Hepatocyte (in vitro differentiated cells): ENCODE measurements around the gene PSAPL1. TPM values are rescaled to one million over a fixed set of nuclear protein-coding genes. Genes with fewer than 3 reads are reported as not detected.

Experiments
- DNase-seq: peaks from one replicate; pipeline ENCODE4 v3.0.0-alpha.2; 2016; ENCODE audit warnings: low spot score
- H2AFZ ChIP-seq: fragments of 200-600 bp; sonication (generic); 2 replicates; pipeline ENCODE4 v1.6.0; 2016; ENCODE audit warnings: antibody characterized with exemption, mild to moderate bottlenecking
- H3K27ac ChIP-seq: fragments of 200-600 bp; sonication (generic); 2 replicates; pipeline ENCODE4 v1.5.1; 2016; ENCODE audit warnings: mild to moderate bottlenecking
- H3K27me3 ChIP-seq: fragments of 200-600 bp; sonication (generic); 2 replicates; pipeline ENCODE4 v1.6.1; 2016
- H3K36me3 ChIP-seq: fragments of 200-600 bp; sonication (generic); replicated peaks from 2 replicates; pipeline ENCODE4 v1.5.1; 2016; ENCODE audit warnings: low read depth; ENCODE audit not compliant: insufficient read depth
- H3K4me1 ChIP-seq: fragments of 200-600 bp; sonication (generic); 2 replicates; pipeline ENCODE4 v1.5.1; 2016; ENCODE audit warnings: mild to moderate bottlenecking, moderate library complexity; ENCODE audit not compliant: insufficient read depth
- H3K4me2 ChIP-seq: fragments of 200-600 bp; sonication (generic); 2 replicates; pipeline ENCODE4 v1.6.0; 2016
- H3K4me3 ChIP-seq: fragments of 200-600 bp; sonication (generic); 2 replicates; pipeline ENCODE4 v1.5.1; 2016; ENCODE audit warnings: mild to moderate bottlenecking
- H3K79me2 ChIP-seq: fragments of 200-600 bp; sonication (generic); 2 replicates; pipeline ENCODE4 v1.6.0; 2017; ENCODE audit warnings: mild to moderate bottlenecking
- H3K9me2 ChIP-seq: fragments of 200-600 bp; sonication (generic); replicated peaks from 2 replicates; pipeline ENCODE4 v1.6.0; 2017; ENCODE audit warnings: mild to moderate bottlenecking; ENCODE audit not compliant: insufficient read depth
- H3K9me3 ChIP-seq: fragments of 200-600 bp; sonication (generic); 2 replicates; pipeline ENCODE4 v1.5.1; 2016; ENCODE audit warnings: low read depth, mild to moderate bottlenecking
- H4K20me1 ChIP-seq: fragments of 200-600 bp; sonication (generic); 2 replicates; pipeline ENCODE4 v1.6.0; 2016; ENCODE audit warnings: mild to moderate bottlenecking; ENCODE audit not compliant: insufficient read depth, poor library complexity, severe bottlenecking
- EZH2 ChIP-seq: fragments of 200-600 bp; sonication (generic); IDR thresholded peaks from 2 replicates; pipeline ENCODE4 v1.6.1; 2016; ENCODE audit warnings: antibody characterized with exemption, mild to moderate bottlenecking, borderline replicate concordance
- EZH2phosphoT487 ChIP-seq: fragments of 200-600 bp; sonication (generic); IDR thresholded peaks from one replicate; pipeline ENCODE4 v1.6.1; 2018; ENCODE audit warnings: antibody characterized with exemption, mild to moderate bottlenecking, low read depth, moderate library complexity; ENCODE audit not compliant: unreplicated experiment, severe bottlenecking
- WGBS: methylation state at CpG from one replicate; pipeline ENCODE4 v1.1.6; 2016; ENCODE audit warnings: low lambda C conversion rate; ENCODE audit errors: missing lambda C conversion rate; 5-methylcytosine and 5-hydroxymethylcytosine counted together
- polyA plus RNA-seq: library from polyadenylated mRNA; unstranded; fragments of >200 nt; fragmentation: Nextera tagmentation; extraction: Ambion mirVana; gene quantifications from 2 replicates; pipeline ENCODE4 v1.2.1, GENCODE V29; 2016
- total RNA-seq: library from RNA; depleted of rRNA; stranded (reverse); fragments of >200 nt; gene quantifications from 2 replicates; pipeline ENCODE4 v1.2.3, GENCODE V29; 2014
- TF ChIP-seq, protein P1 (sequence below): fragments of 200-600 bp; sonication (generic); IDR thresholded peaks from 2 replicates; pipeline ENCODE4 v1.5.1; 2016; ENCODE audit warnings: antibody characterized with exemption, mild to moderate bottlenecking; ENCODE audit not compliant: poor library complexity

Gene PSAPL1
- total and polyA plus RNA-seq, 2 experiments from 2014 or later = 4.3 to 4.4 TPM

DNA sequence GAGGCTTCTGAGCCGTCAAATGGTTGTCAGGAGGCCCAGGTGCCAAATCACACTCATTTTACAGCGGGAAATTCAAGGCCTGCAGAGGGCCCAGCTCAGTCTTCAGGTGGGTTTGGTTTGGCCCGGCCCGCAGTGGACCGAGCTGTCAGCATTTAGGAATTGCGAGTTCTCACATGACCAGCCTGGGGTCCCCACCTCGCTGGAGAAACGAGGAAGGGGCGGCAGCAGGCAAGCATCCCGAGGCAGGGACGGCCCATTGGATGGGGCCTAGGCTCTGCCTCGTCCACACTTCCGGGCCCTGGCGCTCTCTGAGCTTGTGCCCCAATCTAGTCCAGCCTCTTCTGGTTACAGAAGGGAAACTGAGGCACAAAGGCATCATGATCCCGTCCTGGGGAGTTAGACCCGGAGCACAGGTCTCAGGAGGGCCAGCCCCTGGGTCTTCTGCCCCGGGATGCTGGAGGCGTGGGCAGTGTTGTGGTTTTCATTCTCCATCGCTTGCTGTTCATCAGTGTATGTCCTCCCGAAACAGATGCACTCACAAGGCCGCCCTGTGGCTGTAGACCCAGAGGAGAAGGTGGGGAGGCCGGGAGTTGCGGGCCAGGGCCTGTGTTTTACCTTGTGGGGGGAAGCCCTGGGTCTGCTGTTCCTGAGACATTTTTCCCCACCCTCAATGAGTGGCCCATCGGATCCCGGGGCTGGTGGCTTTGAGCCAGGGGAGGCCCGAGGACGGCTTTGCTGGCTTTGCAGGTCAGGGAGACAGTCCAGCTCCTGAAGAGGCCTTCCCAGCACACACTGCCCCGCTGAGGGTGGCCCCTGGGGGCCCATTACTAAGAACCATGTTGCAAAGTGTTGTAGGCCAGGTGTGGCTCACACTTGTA lies 8.9 kb downstream of the PSAPL1 start:
- no peaks in the 10 kb centered on the region for H3K36me3 ChIP-seq

DNA sequence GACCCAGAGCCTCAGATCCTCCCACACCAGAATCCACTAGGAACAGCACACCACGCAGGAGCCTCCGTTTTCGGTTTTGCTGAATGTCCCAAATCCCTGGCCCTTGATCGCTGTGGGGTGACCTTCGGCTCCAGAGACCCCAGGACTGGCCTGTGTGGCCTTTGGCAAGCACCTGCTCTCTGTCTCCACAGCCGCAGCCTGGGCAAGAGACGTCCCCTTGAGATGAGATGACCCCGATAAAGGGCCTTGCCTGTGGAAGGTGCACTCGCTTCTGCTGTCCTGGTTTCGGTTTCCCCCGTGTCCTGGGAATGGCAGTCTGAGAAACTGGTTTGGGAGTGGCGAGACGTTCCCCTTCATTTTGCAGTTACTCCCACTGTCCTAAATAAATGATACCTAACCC lies 9.6 kb downstream of the PSAPL1 start:
- no peak for DNase-seq

More for the DNA sequence above, 8.9 kb downstream of the PSAPL1 start:
- TF ChIP-seq EZH2phosphoT487 = no peak
- TF ChIP-seq, protein P1, sequence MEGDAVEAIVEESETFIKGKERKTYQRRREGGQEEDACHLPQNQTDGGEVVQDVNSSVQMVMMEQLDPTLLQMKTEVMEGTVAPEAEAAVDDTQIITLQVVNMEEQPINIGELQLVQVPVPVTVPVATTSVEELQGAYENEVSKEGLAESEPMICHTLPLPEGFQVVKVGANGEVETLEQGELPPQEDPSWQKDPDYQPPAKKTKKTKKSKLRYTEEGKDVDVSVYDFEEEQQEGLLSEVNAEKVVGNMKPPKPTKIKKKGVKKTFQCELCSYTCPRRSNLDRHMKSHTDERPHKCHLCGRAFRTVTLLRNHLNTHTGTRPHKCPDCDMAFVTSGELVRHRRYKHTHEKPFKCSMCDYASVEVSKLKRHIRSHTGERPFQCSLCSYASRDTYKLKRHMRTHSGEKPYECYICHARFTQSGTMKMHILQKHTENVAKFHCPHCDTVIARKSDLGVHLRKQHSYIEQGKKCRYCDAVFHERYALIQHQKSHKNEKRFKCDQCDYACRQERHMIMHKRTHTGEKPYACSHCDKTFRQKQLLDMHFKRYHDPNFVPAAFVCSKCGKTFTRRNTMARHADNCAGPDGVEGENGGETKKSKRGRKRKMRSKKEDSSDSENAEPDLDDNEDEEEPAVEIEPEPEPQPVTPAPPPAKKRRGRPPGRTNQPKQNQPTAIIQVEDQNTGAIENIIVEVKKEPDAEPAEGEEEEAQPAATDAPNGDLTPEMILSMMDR = no peak
- no peak for TF ChIP-seq EZH2
- Histone ChIP-seq H3K4me2 (no peak overlapping the region), H2AFZ (no peak overlapping the region), H4K20me1 (no peaks in the 10 kb centered on the region), H3K4me3 (no peak overlapping the region), H3K9me3 (no peaks in the 10 kb centered on the region), H3K27me3 (no peaks in the 10 kb centered on the region), H3K79me2 (no peaks in the 10 kb centered on the region), H3K9me2 (no peaks in the 10 kb centered on the region), H3K4me1 (peaks cover 8% of the 10 kb centered on the region), H3K27ac (no peak overlapping the region)
- WGBS = 93% methylated on average over 28 of the region's 28 CpGs
- DNase-seq = no peak

DNA sequence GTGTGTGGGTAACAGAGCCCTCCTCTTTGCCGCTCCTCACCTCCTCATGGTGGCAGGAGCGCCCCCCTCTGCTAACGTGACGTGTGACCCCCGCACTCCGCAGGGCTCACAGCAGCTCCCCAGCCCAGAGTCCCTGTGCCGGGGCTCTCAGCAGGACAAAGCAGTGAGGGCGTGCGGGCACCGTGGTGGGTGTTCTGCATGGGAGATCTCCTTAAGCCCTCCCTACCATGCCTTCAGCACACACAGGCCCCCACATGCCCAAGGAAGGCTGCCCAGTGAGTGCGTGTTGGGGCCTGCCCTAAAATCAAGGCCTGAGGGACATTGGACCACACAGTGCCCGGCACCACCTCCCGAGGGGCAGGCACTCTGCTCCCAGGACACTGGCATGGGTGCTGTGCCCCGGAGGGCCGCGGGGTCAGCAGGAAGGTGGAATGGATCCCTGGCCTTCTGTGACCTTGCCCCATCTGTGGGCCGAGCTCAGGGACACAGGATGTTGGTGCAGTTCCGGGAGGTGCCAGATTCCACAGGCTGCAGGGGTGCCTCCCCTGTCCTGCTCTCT lies 10.1 kb downstream of the PSAPL1 start:
- H3K27ac ChIP-seq = no peak overlapping the region
- no peaks in the 10 kb centered on the region for H3K36me3 ChIP-seq
- no peaks in the 10 kb centered on the region for H3K4me1 ChIP-seq
- H3K27me3 ChIP-seq = no peaks in the 10 kb centered on the region
- H3K4me3 ChIP-seq = no peak overlapping the region
- 92% methylated on average over 18 of the region's 18 CpGs for WGBS
- no peak overlapping the region for H2AFZ ChIP-seq
- DNase-seq = no peak
- no peak for TF ChIP-seq EZH2phosphoT487
- TF ChIP-seq, protein P1 = no peak
- TF ChIP-seq EZH2 = no peak
- no peak overlapping the region for H3K4me2 ChIP-seq
- H3K9me2 ChIP-seq = no peaks in the 10 kb centered on the region
- H4K20me1 ChIP-seq = no peaks in the 10 kb centered on the region
- no peaks in the 10 kb centered on the region for H3K9me3 ChIP-seq
- no peaks in the 10 kb centered on the region for H3K79me2 ChIP-seq

More for the DNA sequence above, 9.6 kb downstream of the PSAPL1 start:
- peaks cover 3% of the 10 kb centered on the region for H3K4me1 ChIP-seq
- H3K79me2 ChIP-seq = no peaks in the 10 kb centered on the region
- H4K20me1 ChIP-seq = no peaks in the 10 kb centered on the region
- no peaks in the 10 kb centered on the region for H3K27me3 ChIP-seq
- WGBS = 95% methylated on average over 13 of the region's 13 CpGs
- TF ChIP-seq, protein P1 = no peak
- TF ChIP-seq EZH2phosphoT487 (no peak), EZH2 (no peak)
- H3K36me3 ChIP-seq = no peaks in the 10 kb centered on the region
- no peak overlapping the region for H3K4me3 ChIP-seq
- no peak overlapping the region for H3K27ac ChIP-seq
- no peaks in the 10 kb centered on the region for H3K9me3 ChIP-seq
- no peak overlapping the region for H2AFZ ChIP-seq
- no peak overlapping the region for H3K4me2 ChIP-seq
- no peaks in the 10 kb centered on the region for H3K9me2 ChIP-seq
